ENCODE data around the gene PCTP.

GRCh38 chr17:55717432-55717831 is 33.4 kb upstream of the PCTP start:
- TF ChIP-seq CTCF (IDR thresholded peaks at IDR 0.05) (no peak), EP300 (IDR thresholded peaks at IDR 0.05) (no peak), POLR2A (IDR thresholded peaks at IDR 0.05) (no peak), POLR2AphosphoS5 (IDR thresholded peaks at IDR 0.05) (no peak)

All from upper lobe of left lung (tissue), 4 donors.